Esophagus muscularis mucosa (tissue), 4 donors: ENCODE measurements around the gene PCSK6. TPM values are rescaled to one million over a fixed set of nuclear protein-coding genes. Genes with fewer than 3 reads are reported as not detected.

Experiments
- DNase-seq: peaks from one replicate; pipeline ENCODE4 v3.0.0-alpha.2; 2017; ENCODE audit errors: extremely low spot score
- H3K27ac ChIP-seq, 4 donors: fragments of 200-600 bp; sonication (generic); replicated peaks in 1 of 4; 1 replicate in 3 of 4; 2 replicates in 1 of 4; pipeline ENCODE4 v1.5.1; 2016 to 2019; ENCODE audit warnings: mild to moderate bottlenecking in 1 of 4
- H3K27me3 ChIP-seq, 4 donors: fragments of 200-600 bp; sonication (generic); one replicate each; pipeline versions ENCODE4 v1.5.1 to v1.6.0; 2016 to 2019
- H3K36me3 ChIP-seq, 4 donors: fragments of 200-600 bp; sonication (generic); one replicate each; pipeline ENCODE4 v1.5.1; 2016 to 2019
- H3K4me1 ChIP-seq, 4 donors: fragments of 200-600 bp; sonication (generic); one replicate each; pipeline ENCODE4 v1.5.1; 2016 to 2019
- H3K4me3 ChIP-seq, 4 donors: fragments of 200-600 bp; sonication (generic); 1 replicate in 2 of 4; 2 replicates in 2 of 4; pipeline ENCODE4 v1.5.1; 2016 to 2019; ENCODE audit warnings: mild to moderate bottlenecking in 4 of 4, moderate library complexity in 1 of 4
- H3K9me3 ChIP-seq, 4 donors: fragments of 200-600 bp; sonication (generic); 1 replicate in 3 of 4; 2 replicates in 1 of 4; pipeline ENCODE4 v1.5.1; 2016 to 2019
- CTCF ChIP-seq, 3 experiments: fragments of 200-600 bp in 2 of 3; fragments of 450-650 bp in 1 of 3; sonication (generic) in 2 of 3; IDR thresholded peaks; one replicate each; pipeline ENCODE4 v1.5.1; 2017 to 2019; ENCODE audit warnings: antibody characterized with exemption in 3 of 3, mild to moderate bottlenecking in 2 of 3, moderate library complexity in 1 of 3
- EP300 ChIP-seq: sonication (generic); formaldehyde crosslinking; IDR thresholded peaks from one replicate; pipeline ENCODE4 v1.6.1; 2017; ENCODE audit warnings: antibody characterized with exemption
- POLR2A ChIP-seq: fragments of 450-650 bp; IDR thresholded peaks from one replicate; pipeline ENCODE4 v1.6.1; 2017; ENCODE audit warnings: antibody characterized with exemption, moderate library complexity, mild to moderate bottlenecking, low read depth
- POLR2AphosphoS5 ChIP-seq, 2 donors: sonication (generic); formaldehyde crosslinking; IDR thresholded peaks; one replicate each; pipeline ENCODE4 v1.6.1; 2017; ENCODE audit warnings: antibody characterized with exemption in 2 of 2
- WGBS: methylation state at CpG from one replicate; pipeline ENCODE4 v1.1.5; 2018; 5-methylcytosine and 5-hydroxymethylcytosine counted together
- intact Hi-C: fragments of 100-400 bp; cut with DNase I; formaldehyde crosslinking; loops from one replicate; pipeline ENCODE4 v1.15.1; 2023
- total RNA-seq, 4 donors: library from RNA; depleted of rRNA; stranded (reverse); fragments of >200 nt; gene quantifications; one replicate each; pipeline versions ENCODE4 v1.1.0 to v1.2.1, GENCODE V29; 2016

The PCSK6 gene
- total RNA-seq, 4 donors from 2014 or later = 13.6 to 24.1 (median 15.3) TPM

GRCh38 chr15:101453123-101454120, 36.1 kb downstream of the PCSK6 start:
- intact Hi-C loops = no loop called here
- H3K4me3 ChIP-seq = no peak overlapping the region
- no peaks in the 10 kb centered on the region for H3K9me3 ChIP-seq
- H3K36me3 ChIP-seq = no peaks in the 10 kb centered on the region
- no peak overlapping the region for H3K27ac ChIP-seq
- WGBS = 95% methylated on average over 16 of the region's 20 CpGs
- peaks cover 18 to 25% (median 20%) of the 10 kb centered on the region in 4 donors for H3K4me1 ChIP-seq
- no peak for DNase-seq
- peaks cover 0 to 9% (median 0%) of the 10 kb centered on the region in 4 donors for H3K27me3 ChIP-seq
- no peak for TF ChIP-seq POLR2A
- no peak for TF ChIP-seq POLR2AphosphoS5 (IDR thresholded peaks at IDR 0.05)
- no peak for TF ChIP-seq EP300
- TF ChIP-seq CTCF (IDR thresholded peaks at IDR 0.05) = no peak

- Histone ChIP-seq H3K27me3 (peaks cover 0 to 9% (median 0%) of the 10 kb centered on the region in 4 donors), H3K4me3 (no peak overlapping the region), H3K36me3 (no peaks in the 10 kb centered on the region), H3K27ac (peak overlapping the region in 2 of 4 donors; percentile 18 to 19), H3K4me1 (peaks cover 15 to 25% (median 19%) of the 10 kb centered on the region in 4 donors), H3K9me3 (no peaks in the 10 kb centered on the region)
- DNase-seq = no peak
- intact Hi-C loops = no loop called here
- TF ChIP-seq POLR2AphosphoS5 (IDR thresholded peaks at IDR 0.05) (no peak), EP300 (no peak), CTCF (IDR thresholded peaks at IDR 0.05) (no peak), POLR2A (no peak)
- 79% methylated on average over 11 of the region's 11 CpGs for WGBS
Measured at GRCh38 chr15:101452572-101452971, 36.9 kb downstream of the PCSK6 start.

- Histone ChIP-seq H3K9me3 (no peaks in the 10 kb centered on the region), H3K4me1 (peaks cover 15 to 25% (median 19%) of the 10 kb centered on the region in 4 donors), H3K36me3 (no peaks in the 10 kb centered on the region), H3K27ac (peak overlapping the region in 2 of 4 donors; percentile 19 to 58), H3K4me3 (no peak overlapping the region), H3K27me3 (peaks cover 0 to 9% (median 0%) of the 10 kb centered on the region in 4 donors)
- WGBS = 69% methylated on average over 3 of the region's 3 CpGs
- intact Hi-C loops = no loop called here
- no peak for DNase-seq
- TF ChIP-seq POLR2AphosphoS5 (IDR thresholded peaks at IDR 0.05) (no peak), POLR2A (no peak), EP300 (no peak), CTCF (IDR thresholded peaks at IDR 0.05) (no peak)
Measured at GRCh38 chr15:101451846-101452245, 37.7 kb downstream of the PCSK6 start.

- Histone ChIP-seq H3K4me3 (no peak overlapping the region), H3K4me1 (peaks cover 15 to 25% (median 21%) of the 10 kb centered on the region in 4 donors), H3K27me3 (peaks cover 0 to 9% (median 0%) of the 10 kb centered on the region in 4 donors), H3K36me3 (no peaks in the 10 kb centered on the region), H3K27ac (peak overlapping the region in 3 of 4 donors; percentile 15 to 58 (median 19)), H3K9me3 (no peaks in the 10 kb centered on the region)
- no peak for DNase-seq
- intact Hi-C loops = no loop called here
- TF ChIP-seq POLR2AphosphoS5 (IDR thresholded peaks at IDR 0.05) = peak in 1 of 2 donors; percentile 17
- TF ChIP-seq EP300 = no peak
- 47% methylated on average over 17 of the region's 19 CpGs for WGBS
Measured at GRCh38 chr15:101451266-101451799, 38.2 kb downstream of the PCSK6 start.
